ENCODE measurements around the gene MAZ. TPM values are rescaled to one million over a fixed set of nuclear protein-coding genes. Genes with fewer than 3 reads are reported as not detected.

Gene MAZ
- total and polyA plus RNA-seq, 2 of the 13 experiments (the other 11 are each of a cell fraction or from before 2014, with no cell fraction given) = 203 to 277 TPM

- no peak for TF ChIP-seq CCAR2 (optimal IDR thresholded peaks at IDR 0.05; ENCODE audit: low read depth, low read length)
- TF ChIP-seq ZNF232 (CRISPR knock-in tag; IDR thresholded peaks at IDR 0.05; ENCODE audit: borderline replicate concordance) = no peak
- TF ChIP-seq MED1 (CRISPR knock-in tag; IDR thresholded peaks at IDR 0.05) = peak; percentile 81
- TF ChIP-seq IRX3 (CRISPR knock-in tag; IDR thresholded peaks at IDR 0.05; ENCODE audit: borderline replicate concordance, low read depth) = peak; percentile 19; the same call in 1 of the 2 replicates
- peak; percentile 91 for TF ChIP-seq ZNF235 (CRISPR knock-in tag; IDR thresholded peaks at IDR 0.05; ENCODE audit: borderline replicate concordance)
- TF ChIP-seq, protein P1, sequence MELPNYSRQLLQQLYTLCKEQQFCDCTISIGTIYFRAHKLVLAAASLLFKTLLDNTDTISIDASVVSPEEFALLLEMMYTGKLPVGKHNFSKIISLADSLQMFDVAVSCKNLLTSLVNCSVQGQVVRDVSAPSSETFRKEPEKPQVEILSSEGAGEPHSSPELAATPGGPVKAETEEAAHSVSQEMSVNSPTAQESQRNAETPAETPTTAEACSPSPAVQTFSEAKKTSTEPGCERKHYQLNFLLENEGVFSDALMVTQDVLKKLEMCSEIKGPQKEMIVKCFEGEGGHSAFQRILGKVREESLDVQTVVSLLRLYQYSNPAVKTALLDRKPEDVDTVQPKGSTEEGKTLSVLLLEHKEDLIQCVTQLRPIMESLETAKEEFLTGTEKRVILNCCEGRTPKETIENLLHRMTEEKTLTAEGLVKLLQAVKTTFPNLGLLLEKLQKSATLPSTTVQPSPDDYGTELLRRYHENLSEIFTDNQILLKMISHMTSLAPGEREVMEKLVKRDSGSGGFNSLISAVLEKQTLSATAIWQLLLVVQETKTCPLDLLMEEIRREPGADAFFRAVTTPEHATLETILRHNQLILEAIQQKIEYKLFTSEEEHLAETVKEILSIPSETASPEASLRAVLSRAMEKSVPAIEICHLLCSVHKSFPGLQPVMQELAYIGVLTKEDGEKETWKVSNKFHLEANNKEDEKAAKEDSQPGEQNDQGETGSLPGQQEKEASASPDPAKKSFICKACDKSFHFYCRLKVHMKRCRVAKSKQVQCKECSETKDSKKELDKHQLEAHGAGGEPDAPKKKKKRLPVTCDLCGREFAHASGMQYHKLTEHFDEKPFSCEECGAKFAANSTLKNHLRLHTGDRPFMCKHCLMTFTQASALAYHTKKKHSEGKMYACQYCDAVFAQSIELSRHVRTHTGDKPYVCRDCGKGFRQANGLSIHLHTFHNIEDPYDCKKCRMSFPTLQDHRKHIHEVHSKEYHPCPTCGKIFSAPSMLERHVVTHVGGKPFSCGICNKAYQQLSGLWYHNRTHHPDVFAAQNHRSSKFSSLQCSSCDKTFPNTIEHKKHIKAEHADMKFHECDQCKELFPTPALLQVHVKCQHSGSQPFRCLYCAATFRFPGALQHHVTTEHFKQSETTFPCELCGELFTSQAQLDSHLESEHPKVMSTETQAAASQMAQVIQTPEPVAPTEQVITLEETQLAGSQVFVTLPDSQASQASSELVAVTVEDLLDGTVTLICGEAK (IDR thresholded peaks at IDR 0.05) = no peak
- TF ChIP-seq, protein P1 (CRISPR knock-in tag; IDR thresholded peaks at IDR 0.05) = peak; percentile 66; the same call in 1 of the 2 replicates
- TF ChIP-seq RXRA (CRISPR knock-in tag; IDR thresholded peaks at IDR 0.05) = peak; percentile 57
- TF ChIP-seq FIP1L1 (IDR thresholded peaks at IDR 0.05; ENCODE audit: borderline replicate concordance, insufficient read depth, low read depth, low read length) = peak; percentile 94; the same call in 1 of the 2 replicates
- TF ChIP-seq ZNF230 (CRISPR knock-in tag; IDR thresholded peaks at IDR 0.05) = peak; percentile 95
- TF ChIP-seq ZNF670 (CRISPR knock-in tag; IDR thresholded peaks at IDR 0.05; ENCODE audit: borderline replicate concordance) = 0 out of 2 replicates have a peak, but pooled peaks have one; percentile 53
- no peak for TF ChIP-seq NPAS2 (CRISPR knock-in tag; IDR thresholded peaks at IDR 0.05; ENCODE audit: borderline replicate concordance)
- peak; percentile 89; the same call in 1 of the 2 replicates for TF ChIP-seq ZNF776 (CRISPR knock-in tag; IDR thresholded peaks at IDR 0.05)
- TF ChIP-seq RFX1 (IDR thresholded peaks at IDR 0.05) = no peak
- no peak for TF ChIP-seq ONECUT2 (CRISPR knock-in tag; IDR thresholded peaks at IDR 0.05)
- peak; percentile 51; the same call in 1 of the 2 replicates for TF ChIP-seq ZNF639 (CRISPR knock-in tag; conservative IDR thresholded peaks at IDR 0.05)
- TF ChIP-seq GABPB1 (CRISPR knock-in tag; IDR thresholded peaks at IDR 0.05) = peak; percentile 90
- no peak for TF ChIP-seq ARID2 (CRISPR knock-in tag; IDR thresholded peaks at IDR 0.05; ENCODE audit: borderline replicate concordance)
Measured at GRCh38 chr16:29815793-29816693, 9.7 kb downstream of the MAZ start, which contains the start of gene PAGR1 (continued).

All from HepG2 (cell line).